ENCODE results near the gene PIGS. TPM values are rescaled to one million over a fixed set of nuclear protein-coding genes. Genes with fewer than 3 reads are reported as not detected.

Gene PIGS
- total and polyA plus RNA-seq, 9 of the 15 experiments (the other 6 are each of a cell fraction or from before 2014, with no cell fraction given), result 47.5 to 138 (median 57.6) TPM

DNA sequence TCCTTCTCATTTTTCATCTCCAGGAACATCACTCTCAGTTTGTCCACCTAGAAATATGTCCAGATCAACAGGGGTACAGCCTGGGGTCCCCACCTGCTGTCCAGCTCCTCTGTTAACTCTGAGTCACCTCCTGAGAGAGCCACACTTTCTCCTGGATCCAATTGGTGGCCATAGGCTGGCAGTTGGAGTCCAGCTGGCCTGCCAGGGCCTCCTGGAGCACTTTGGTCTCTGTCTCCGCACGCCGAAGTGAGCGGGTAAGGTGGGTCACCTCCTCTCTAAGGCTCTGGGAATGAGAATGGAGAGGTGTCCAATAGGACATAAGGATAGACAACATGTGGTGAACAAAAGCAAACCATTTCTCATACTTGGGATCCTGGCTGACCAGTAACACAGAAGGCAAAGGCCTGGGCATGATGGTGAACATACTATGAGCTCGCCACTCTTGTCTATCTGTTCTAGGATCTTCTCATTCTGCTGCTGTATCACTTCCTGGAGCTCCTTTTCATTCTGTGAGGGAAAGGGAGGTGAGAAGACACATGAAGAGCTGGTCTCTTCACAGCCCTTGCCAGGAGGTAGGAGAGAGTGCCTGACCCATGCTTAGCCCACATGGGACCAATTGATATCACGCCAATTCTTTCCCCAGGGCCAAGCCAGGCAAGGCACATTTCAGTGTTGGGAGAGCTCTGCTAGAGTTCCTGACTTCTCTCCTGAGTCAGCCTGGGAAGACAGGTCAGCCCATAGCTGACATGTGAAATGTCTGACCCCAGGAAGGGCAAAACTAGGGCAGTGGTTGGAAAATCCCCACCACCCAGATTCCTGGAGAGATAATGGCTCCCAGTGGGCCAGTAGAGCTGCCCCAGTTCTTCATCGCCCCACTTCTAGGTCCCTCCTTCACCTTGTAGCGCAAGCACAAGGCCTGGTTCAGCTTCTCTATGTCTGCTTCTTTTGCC is 7.2 kb upstream of the PIGS start (continued):
- TF ChIP-seq ZKSCAN1 (IDR thresholded peaks at IDR 0.05; ENCODE audit: low read depth, low read length), result no peak
- no peak for TF ChIP-seq TRIM28 (IDR thresholded peaks at IDR 0.05)
- TF ChIP-seq GTF2F1 (IDR thresholded peaks at IDR 0.05; ENCODE audit: low read depth, low read length), result no peak
- no peak for TF ChIP-seq FOS (IDR thresholded peaks at IDR 0.05; ENCODE audit: extremely low read depth, insufficient read length)

DNA sequence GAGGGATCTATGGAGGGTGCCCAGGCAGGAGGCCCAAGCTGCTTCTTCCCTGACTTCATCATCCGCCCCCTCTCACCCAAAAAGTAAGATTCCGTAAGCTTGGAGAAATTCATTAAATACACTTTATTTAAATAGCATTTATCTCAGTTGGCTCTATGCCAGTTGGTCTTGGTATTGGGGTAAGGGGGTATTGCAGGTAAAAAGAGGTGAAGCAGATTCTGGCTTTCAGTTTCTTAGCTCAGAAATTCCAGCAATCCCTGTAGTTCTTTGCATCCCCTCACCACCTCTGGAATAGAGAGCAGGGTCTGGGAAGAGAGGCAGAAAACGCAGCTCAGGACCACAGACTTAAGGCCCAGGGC is 6.1 kb upstream of the PIGS start:
- 54% methylated on average over 3 of the region's 3 CpGs for WGBS (ENCODE audit: insufficient coverage, low coverage, missing lambda C conversion rate)
- Histone ChIP-seq H3K27ac (ENCODE audit: extremely low read depth, low read depth, low read length) (peak overlapping the region; percentile 91), H3K9me3 (replicated peaks; ENCODE audit: control insufficient read depth, insufficient read depth, low read depth, low read length) (no peaks in the 10 kb centered on the region), H2AFZ (ENCODE audit: low read depth, low read length) (peak overlapping the region; percentile 86), H4K20me1 (replicated peaks; ENCODE audit: control insufficient read depth, insufficient read depth, low read length) (0 out of 2 replicates have a peak, but pooled peaks cover 10% of the 10 kb centered on the region), H3K27me3 (ENCODE audit: control insufficient read depth in 2 of 2, insufficient read depth in 2 of 2, low read length in 2 of 2) (no peaks in the 10 kb centered on the region), H3K9ac (ENCODE audit: insufficient read depth in 1 of 2, low read depth in 2 of 2, low read length in 2 of 2) (peak overlapping the region; percentile 70 to 79; a peak in 3 of 4 replicates), H3K4me2 (ENCODE audit: insufficient read depth, low read length) (peak overlapping the region; percentile 82), H3K79me2 (ENCODE audit: control insufficient read depth, insufficient read depth, low read length) (peaks cover 23% of the 10 kb centered on the region), H3K4me1 (replicated peaks in 1 of 2; ENCODE audit: control insufficient read depth in 2 of 2, insufficient read depth in 2 of 2, low read length in 2 of 2) (peaks cover 24 to 29% of the 10 kb centered on the region in 2 experiments), H3K9me1 (ENCODE audit: control insufficient read depth, insufficient read depth, low read length) (peaks cover 21% of the 10 kb centered on the region), H3K36me3 (ENCODE audit: control insufficient read depth, insufficient read depth, low read length) (peaks cover 79% of the 10 kb centered on the region), H3K4me3 (no peak overlapping the region)
- no peak for FAIRE-seq
- ChIA-PET POLR2A (interaction anchor here (0.7 to 16.7 kb wide), 11 partner anchors 18 to 1015 kb away, joined by 3 to 274 read pairs (median 3); partner anchors contain the start of genes FLOT2 and SPAG5), CTCF (ENCODE audit: low intra/inter-chr PET ratio) (interaction anchor here (0.6 kb wide), 1 partner anchor 56 kb away, joined by 3 read pairs; no protein-coding TSS in a partner anchor)
- DNase-seq (ENCODE audit: extremely low read depth in 1 of 4, low spot score in 3 of 4), result peak in 1 of 4 experiments; percentile 22
- in situ Hi-C loops (cut with MboI) (loop anchor here (5.0 kb wide), 1 partner anchor 360 kb away; no protein-coding TSS in a partner anchor), intact Hi-C loops (cut with micrococcal nuclease) (no loop called here)
- no TSS peak for BruUV-seq (replicated peaks)
- ATAC-seq, result no peak
- TF ChIP-seq MYC (IDR thresholded peaks at IDR 0.05; ENCODE audit: low read depth, low read length), result no peak
- no peak for TF ChIP-seq MYC (CRISPR knock-in tag; IDR thresholded peaks at IDR 0.05; ENCODE audit: borderline replicate concordance, low read depth)
- no peak for TF ChIP-seq CBFA2T3 (IDR thresholded peaks at IDR 0.05)
- TF ChIP-seq, protein P1, sequence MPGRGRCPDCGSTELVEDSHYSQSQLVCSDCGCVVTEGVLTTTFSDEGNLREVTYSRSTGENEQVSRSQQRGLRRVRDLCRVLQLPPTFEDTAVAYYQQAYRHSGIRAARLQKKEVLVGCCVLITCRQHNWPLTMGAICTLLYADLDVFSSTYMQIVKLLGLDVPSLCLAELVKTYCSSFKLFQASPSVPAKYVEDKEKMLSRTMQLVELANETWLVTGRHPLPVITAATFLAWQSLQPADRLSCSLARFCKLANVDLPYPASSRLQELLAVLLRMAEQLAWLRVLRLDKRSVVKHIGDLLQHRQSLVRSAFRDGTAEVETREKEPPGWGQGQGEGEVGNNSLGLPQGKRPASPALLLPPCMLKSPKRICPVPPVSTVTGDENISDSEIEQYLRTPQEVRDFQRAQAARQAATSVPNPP (IDR thresholded peaks at IDR 0.05; ENCODE audit: borderline replicate concordance, insufficient read depth, insufficient read length), result no peak
- no peak for TF ChIP-seq ZFX (CRISPR knock-in tag; IDR thresholded peaks at IDR 0.05)
- TF ChIP-seq HNRNPH1 (optimal IDR thresholded peaks at IDR 0.05; ENCODE audit: low read depth, low read length), result no peak
- no peak for TF ChIP-seq ZC3H8 (IDR thresholded peaks at IDR 0.05)
- TF ChIP-seq ZC3H4 (CRISPR knock-in tag; IDR thresholded peaks at IDR 0.05; ENCODE audit: borderline replicate concordance), result no peak
- TF ChIP-seq RFX1 (IDR thresholded peaks at IDR 0.05), result no peak
- TF ChIP-seq SMAD4 (CRISPR knock-in tag; conservative IDR thresholded peaks at IDR 0.05), result 0 out of 2 replicates have a peak, but pooled peaks have one; percentile 18
- TF ChIP-seq IRF2 (CRISPR knock-in tag; IDR thresholded peaks at IDR 0.05), result no peak
- no peak for TF ChIP-seq C11orf30 (IDR thresholded peaks at IDR 0.05; ENCODE audit: low read depth)
- no peak for TF ChIP-seq DIDO1 (tag; IDR thresholded peaks at IDR 0.05; ENCODE audit: low read depth)
- peak; percentile 23; the same call in 1 of the 2 replicates for TF ChIP-seq ELF1 (tag; IDR thresholded peaks at IDR 0.05)
- TF ChIP-seq CBX3 (IDR thresholded peaks at IDR 0.05; ENCODE audit: borderline replicate concordance in 1 of 2, low read length in 2 of 2), result no peak
- TF ChIP-seq ZKSCAN1 (IDR thresholded peaks at IDR 0.05; ENCODE audit: low read depth, low read length), result no peak
- TF ChIP-seq ZFPM2 (CRISPR knock-in tag; IDR thresholded peaks at IDR 0.05), result no peak
- TF ChIP-seq, protein P2, sequence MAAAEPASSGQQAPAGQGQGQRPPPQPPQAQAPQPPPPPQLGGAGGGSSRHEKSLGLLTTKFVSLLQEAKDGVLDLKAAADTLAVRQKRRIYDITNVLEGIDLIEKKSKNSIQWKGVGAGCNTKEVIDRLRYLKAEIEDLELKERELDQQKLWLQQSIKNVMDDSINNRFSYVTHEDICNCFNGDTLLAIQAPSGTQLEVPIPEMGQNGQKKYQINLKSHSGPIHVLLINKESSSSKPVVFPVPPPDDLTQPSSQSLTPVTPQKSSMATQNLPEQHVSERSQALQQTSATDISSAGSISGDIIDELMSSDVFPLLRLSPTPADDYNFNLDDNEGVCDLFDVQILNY (CRISPR knock-in tag; IDR thresholded peaks at IDR 0.05), result no peak
